ENCODE measurements around the gene CDH13. TPM values are rescaled to one million over a fixed set of nuclear protein-coding genes. Genes with fewer than 3 reads are reported as not detected.

Gene CDH13
- total RNA-seq, 1 donor from 2014 or later, result 25.7 TPM

DNA sequence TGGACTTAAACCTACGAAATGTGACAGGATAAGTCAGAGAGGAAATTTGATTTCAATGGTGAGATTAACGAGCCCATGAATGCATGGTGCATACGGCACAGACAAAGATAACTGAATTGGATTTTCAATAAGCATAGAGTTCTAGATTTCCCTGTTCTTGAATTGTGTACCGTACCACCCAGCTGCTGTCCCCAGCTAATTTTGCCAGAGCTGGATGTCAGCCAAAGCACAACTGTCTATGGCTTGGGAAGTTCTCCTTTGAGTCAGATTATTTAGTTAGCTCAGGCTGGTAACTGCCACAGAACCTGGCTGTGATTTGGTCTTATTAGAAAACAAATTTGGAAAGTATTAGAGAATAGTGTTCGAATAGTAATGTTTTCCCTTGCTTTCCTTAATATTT lies 143.1 kb downstream of the CDH13 start:
- DNase-seq (ENCODE audit: low spot score in 2 of 2) (no peak), FAIRE-seq (no peak)

DNA sequence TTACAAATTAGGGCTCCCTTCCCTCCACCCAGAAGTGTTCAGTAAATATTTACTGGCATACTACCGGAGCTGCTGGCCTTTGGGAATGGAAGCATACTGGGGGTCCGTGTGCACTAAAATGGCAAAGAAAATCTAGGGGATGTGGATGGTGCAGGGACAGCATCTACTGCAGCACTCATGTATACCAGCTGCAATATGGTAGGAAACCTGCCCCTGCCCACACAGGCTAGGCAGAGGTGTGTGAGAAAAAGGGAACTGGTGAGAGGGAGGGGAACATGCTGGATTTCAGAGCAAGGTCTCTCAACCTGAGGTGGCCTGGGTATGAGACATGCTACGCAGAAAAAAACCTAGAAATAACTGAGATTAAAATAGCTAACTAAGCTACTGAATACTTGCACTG lies 145.4 kb downstream of the CDH13 start:
- FAIRE-seq (no peak), DNase-seq (ENCODE audit: low spot score in 2 of 2) (no peak)

- DNase-seq (ENCODE audit: low spot score in 2 of 2) (no peak), FAIRE-seq (no peak)
Measured at GRCh38 chr16:82773018-82773417, 146.2 kb downstream of the CDH13 start.

DNA sequence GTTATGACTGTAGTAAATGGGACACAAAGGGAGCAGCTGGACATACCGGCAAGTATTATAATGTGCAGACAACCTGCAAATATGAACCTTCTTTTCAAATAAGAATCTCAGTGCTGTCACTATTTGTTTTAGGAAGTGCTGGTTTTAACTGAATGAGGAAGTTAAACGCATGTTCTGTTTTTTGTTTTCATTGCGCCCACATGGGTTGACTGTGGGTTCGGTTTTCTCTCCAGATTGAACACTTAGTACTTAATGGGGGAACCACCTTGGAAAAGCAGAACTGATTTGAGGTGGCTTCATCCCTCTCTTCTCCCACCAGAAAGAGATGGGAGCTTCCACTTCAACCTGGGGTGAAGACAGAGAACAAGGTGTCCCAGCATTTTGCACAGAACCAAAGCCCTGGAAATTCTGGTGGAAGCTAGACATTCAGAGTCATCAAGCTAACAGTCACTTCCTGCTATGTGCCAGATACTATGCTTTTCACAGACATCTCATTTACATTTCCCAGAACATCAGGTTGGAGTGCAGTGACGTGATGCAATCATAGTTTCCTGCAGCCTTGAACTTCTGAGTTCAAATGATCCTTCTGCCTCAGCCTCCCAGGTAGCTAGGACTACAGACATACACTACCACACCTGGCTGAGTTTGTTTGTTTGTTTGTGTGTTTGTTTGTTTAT lies 149.8 kb downstream of the CDH13 start:
- FAIRE-seq (no peak), DNase-seq (ENCODE audit: low spot score in 2 of 2) (no peak)

DNA sequence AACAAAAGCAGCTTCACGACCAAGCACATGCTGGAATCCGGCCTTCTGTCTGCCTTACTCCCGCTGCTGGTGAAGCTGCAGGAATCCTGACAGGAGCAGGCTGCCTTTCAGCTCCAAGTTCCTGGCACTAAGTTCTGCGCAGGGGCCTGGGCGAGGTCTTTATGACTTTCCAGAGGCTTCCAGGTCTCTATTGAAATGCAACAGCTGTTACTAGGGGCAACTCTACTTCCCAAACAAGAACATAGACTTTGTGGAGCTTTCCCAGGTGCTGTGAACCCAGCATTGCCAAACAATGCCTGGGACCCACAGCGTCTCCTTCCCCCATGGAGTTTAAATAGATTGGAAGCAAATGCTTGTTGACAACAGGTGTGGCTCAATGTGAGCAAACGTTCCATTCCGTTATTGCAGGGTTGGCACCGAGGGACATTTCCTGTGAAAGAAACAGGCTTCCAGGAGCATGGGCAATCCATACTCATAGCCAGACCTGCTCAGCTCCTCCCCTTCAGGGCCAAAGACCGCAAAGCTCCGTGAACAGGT lies 156.0 kb downstream of the CDH13 start:
- FAIRE-seq (no peak), DNase-seq (ENCODE audit: low spot score in 2 of 2) (no peak)

DNA sequence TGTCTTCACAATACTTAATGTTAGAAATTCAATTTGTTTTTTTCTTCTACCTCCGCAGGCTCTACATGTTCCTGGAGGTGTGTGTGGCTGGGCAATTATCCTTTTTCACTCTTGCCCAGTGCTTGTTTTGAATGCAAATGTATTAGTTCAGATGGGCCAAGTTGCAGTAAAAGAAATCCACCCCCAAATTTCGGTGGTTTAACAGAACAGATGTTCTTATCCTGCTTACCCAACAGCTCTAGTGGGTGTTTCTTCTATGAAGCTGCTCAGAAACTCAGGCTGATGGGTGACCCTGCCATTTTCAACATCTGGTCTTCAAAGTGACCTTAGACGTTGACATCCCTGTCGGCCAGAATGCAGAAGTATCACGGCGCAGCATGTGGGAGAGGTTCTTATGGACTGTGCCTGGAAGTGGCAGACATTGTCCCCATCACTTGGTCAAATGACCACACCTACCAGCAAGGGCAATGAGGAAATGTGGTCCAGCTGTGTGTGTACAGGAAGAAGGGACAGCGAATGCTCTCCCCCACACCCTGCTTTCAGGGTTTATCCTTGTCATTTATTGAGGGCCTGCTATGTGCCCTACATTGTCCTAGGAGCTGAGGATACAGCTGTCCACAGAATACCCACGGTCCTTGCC lies 157.3 kb downstream of the CDH13 start:
- DNase-seq (ENCODE audit: low spot score in 2 of 2) (no peak), FAIRE-seq (no peak)

DNA sequence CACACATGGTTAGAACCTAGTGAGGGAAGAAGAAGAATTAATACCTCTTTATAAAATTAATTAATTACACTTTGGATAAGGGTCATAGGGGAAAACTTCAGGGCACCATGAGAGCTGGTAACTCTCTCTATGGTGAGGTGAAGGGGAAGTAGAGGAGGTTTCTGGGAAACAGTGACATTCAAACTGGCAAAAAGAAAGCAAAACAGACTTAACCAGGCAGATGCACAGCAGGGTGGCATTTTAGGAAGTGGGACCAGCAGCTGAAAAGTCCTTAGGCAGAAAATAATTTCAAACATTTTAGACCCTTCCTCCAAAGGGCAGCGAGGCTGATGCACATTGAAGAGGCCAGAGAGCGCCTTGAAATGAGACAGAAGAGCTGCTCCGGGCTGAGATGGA lies 157.8 kb downstream of the CDH13 start:
- DNase-seq (ENCODE audit: low spot score in 2 of 2), result no peak
- no peak for FAIRE-seq

GRCh38 chr16:82788225-82788624 lies 161.5 kb downstream of the CDH13 start:
- no peak for DNase-seq (ENCODE audit: low spot score in 2 of 2)

DNA sequence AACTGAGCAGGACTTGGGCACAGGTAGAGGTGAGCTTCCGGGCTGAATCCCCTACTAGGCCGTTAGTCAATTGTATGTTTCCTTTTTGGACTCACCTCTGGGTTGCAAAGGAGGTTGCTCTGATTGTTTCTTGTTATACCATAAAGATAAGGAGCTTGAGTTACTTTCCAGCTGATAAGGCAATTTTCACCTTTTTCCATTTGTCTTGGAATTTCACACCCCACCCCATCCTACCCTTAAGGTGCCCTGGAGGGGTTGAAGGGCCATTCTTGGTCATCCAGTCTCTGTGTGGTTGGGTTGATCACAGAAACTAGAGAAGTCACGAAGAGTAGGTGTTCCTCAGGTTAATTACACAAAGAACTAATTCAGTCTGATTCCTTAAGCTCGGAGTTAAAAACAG lies 162.2 kb downstream of the CDH13 start:
- no peak for DNase-seq (ENCODE audit: low spot score in 2 of 2)
- FAIRE-seq, result no peak

More at GRCh38 chr16:82788225-82788624, 161.5 kb downstream of the CDH13 start:
- FAIRE-seq, result no peak

DNA sequence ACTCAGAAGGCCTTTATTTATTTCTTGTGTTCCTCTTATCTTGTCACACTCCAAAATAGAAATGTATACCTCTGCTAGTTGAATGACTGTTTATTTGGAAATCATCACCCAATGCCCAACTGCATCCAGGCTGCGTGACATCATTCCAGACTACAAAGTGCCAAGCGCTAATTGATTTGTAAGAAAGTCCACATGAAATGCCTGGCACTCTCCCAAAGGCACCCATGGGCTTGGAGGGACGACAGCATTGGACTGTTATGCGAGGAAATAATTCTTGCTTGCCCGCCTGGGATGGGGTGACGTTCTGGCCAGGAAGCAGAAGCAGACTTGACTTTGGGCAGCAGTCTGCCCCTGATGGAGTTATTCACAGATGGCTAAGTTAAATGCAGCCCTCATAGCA lies 165.9 kb downstream of the CDH13 start:
- no peak for FAIRE-seq
- no peak for DNase-seq (ENCODE audit: low spot score in 2 of 2)

- FAIRE-seq (no peak), DNase-seq (ENCODE audit: low spot score in 2 of 2) (no peak)
Measured at GRCh38 chr16:82793528-82794245, 166.9 kb downstream of the CDH13 start.

- DNase-seq (ENCODE audit: low spot score in 2 of 2) (no peak), FAIRE-seq (no peak)
Measured at GRCh38 chr16:82796047-82796446, 169.3 kb downstream of the CDH13 start.

DNA sequence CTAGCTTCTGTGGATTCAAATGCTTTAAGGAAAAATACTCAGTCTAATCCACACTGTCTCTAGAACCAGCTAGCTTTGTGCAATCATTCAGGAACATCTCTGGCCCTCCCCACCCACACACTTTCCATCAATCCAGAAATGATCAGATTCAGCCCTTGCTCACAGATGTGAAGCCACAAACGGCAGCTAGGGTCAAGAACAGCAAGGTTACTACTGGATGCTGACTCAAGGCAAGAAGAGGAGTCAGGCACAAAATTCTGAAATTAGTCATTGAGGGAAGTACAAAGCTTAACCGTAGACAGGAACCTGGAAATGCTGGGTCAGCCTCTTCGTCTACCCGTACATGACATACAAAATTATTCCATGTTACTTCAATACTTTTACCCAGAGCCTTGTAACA lies 174.6 kb downstream of the CDH13 start:
- DNase-seq (ENCODE audit: low spot score in 2 of 2), result no peak
- FAIRE-seq, result no peak

GRCh38 chr16:82805866-82806265 lies 179.1 kb downstream of the CDH13 start:
- no peak for DNase-seq (ENCODE audit: low spot score in 2 of 2)
- FAIRE-seq, result no peak

GRCh38 chr16:82807311-82807710 lies 180.5 kb downstream of the CDH13 start:
- no peak for FAIRE-seq

GRCh38 chr16:82808036-82808435 lies 181.3 kb downstream of the CDH13 start:
- peak in 1 of 2 donors; percentile 6 for DNase-seq (ENCODE audit: low spot score in 2 of 2)
- no peak for FAIRE-seq

More at GRCh38 chr16:82807311-82807710, 180.5 kb downstream of the CDH13 start:
- DNase-seq (ENCODE audit: low spot score in 2 of 2), result no peak

- FAIRE-seq, result no peak
- DNase-seq (ENCODE audit: low spot score in 2 of 2), result no peak
Measured at GRCh38 chr16:82810077-82810476, 183.3 kb downstream of the CDH13 start.

DNA sequence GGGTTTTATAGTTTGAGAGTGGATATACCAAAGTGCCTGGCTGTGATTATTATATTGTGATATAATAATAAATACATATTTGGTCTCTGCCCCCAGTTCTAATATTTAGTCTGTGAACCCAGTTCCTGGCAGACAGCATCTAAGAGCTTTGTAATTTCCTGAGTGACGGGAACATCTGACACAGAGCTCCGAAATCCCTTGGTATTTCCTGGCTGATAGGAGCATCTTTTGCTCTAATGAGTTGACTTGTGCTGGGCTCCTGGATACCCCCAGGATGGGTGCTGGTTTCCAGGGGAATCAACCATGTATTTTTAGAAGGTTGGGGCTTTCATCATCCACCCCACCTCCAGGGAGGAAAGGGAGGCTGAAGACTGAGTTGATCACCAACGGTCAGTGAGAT lies 187.3 kb downstream of the CDH13 start:
- FAIRE-seq (no peak), DNase-seq (ENCODE audit: low spot score in 2 of 2) (no peak)

DNA sequence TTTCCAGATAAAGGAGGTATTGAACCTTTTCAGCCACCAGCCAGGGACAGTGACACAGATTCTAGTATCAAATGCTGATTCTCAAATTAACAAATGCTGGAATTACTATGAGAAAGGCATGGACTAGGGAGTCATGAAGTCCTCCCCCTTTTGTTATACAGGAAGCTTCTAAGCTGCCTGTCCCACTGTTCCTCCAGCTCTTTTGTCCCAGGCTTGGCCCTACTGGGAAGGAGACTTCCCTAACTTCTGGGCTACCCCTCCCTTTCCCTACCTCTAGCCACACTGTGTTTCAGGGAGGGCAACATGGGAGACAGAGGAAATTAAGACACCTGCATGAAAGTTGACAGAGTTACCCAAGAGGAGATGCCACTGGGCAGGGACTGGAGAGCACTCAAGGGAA lies 192.5 kb downstream of the CDH13 start:
- FAIRE-seq, result no peak

DNA sequence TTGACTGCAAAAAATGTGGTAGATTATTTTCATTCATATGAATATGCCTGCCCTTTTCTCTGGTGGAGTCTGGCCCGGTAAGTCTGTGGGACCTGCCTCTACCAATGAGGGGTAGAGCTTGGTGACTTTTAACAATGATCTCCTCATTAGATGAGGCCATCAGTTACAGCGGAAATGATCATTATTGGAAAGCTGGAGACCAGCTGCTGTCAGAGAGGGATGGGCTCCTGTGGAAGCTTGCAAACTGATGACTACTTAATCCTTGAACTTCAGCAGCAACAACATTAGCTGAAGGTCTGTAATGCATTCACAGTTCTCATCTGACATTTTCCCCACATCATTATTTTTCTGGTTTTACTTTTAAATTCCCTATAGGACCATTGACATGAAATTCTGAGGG lies 194.1 kb downstream of the CDH13 start:
- DNase-seq (ENCODE audit: low spot score in 2 of 2) (no peak), FAIRE-seq (no peak)

More for the DNA sequence above, 192.5 kb downstream of the CDH13 start:
- DNase-seq (ENCODE audit: low spot score in 2 of 2), result no peak

DNA sequence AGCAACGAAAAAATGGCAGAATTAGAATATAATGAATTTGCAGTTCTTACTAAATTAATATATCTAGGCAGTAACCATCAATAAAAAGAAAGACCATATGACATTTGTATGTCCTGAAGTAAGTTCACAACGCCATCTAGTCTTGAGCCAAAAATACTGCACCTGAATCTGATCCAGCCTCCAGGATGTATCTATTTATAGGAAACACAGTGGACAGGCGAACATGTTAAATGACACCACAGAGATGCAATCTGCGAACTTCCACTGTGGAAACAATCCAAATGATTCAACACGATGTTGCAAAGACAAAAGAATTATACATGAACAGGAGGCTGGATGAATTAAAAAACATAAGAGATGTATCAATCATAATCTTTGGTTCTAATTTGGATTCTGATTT lies 197.6 kb downstream of the CDH13 start:
- no peak for DNase-seq (ENCODE audit: low spot score in 2 of 2)
- no peak for FAIRE-seq
